Fibroblast of upper back skin (primary cell): Measurements from ENCODE around the gene PLPP4.
A peak's percentile ranks its signal among the peaks of the same experiment; 100 is the strongest.

Source experiments
- DNase-seq: peaks from one replicate; pipeline ENCODE4 v3.0.0-alpha.2; 2013

Gene PLPP4

GRCh38 chr10:120613180-120613579, 156.2 kb downstream of the PLPP4 start:
- DNase-seq: no peak

GRCh38 chr10:120614680-120615079, 157.7 kb downstream of the PLPP4 start:
- DNase-seq: no peak

GRCh38 chr10:120616311-120616911, 159.4 kb downstream of the PLPP4 start:
- DNase-seq: no peak

- no peak for DNase-seq
Measured at GRCh38 chr10:120628197-120628596, 171.2 kb downstream of the PLPP4 start.

- no peak for DNase-seq
Measured at GRCh38 chr10:120630266-120630665, 173.2 kb downstream of the PLPP4 start.

- peak; percentile 1 for DNase-seq
Measured at GRCh38 chr10:120632047-120632446, 175.0 kb downstream of the PLPP4 start.

- no peak for DNase-seq
Measured at GRCh38 chr10:120632942-120633341, 175.9 kb downstream of the PLPP4 start.

GRCh38 chr10:120634659-120635058, 177.6 kb downstream of the PLPP4 start:
- DNase-seq: no peak
